HEK293 (cell line): Measurements from ENCODE around the gene CCNT2.

Experiments used
- CTCF ChIA-PET: fragments of 350-600 bp; formaldehyde crosslinking; extraction: SDS; loops from one replicate; lab custom pipeline; 2021; ENCODE audit warnings: antibody characterized with exemption; lab: Yijun Ruan, JAX
- POLR2A ChIA-PET: fragments of 300-600 bp; formaldehyde crosslinking; extraction: SDS; loops from one replicate; lab custom pipeline; 2020; ENCODE audit warnings: antibody characterized with exemption, inconsistent platforms; lab: Yijun Ruan, JAX
- H3K27ac ChIP-seq: fragments of 200-500 bp; sonication (Bioruptor generic); 2 replicates; pipeline ENCODE4 v1.5.1; 2014; ENCODE audit warnings: low read depth, low read length, control low read depth, inconsistent platforms; ENCODE audit errors: extremely low read depth
- H3K36me3 ChIP-seq, 2 experiments: fragments of 200-500 bp in 1 of 2; sonication (Bioruptor generic) in 1 of 2; 1 replicate in 1 of 2; 2 replicates in 1 of 2; pipeline ENCODE4 v1.5.1; 2014 to 2017; ENCODE audit warnings: inconsistent platforms in 2 of 2, low read length in 2 of 2; ENCODE audit not compliant: control insufficient read depth in 2 of 2, insufficient read depth in 1 of 2
- H3K4me1 ChIP-seq: fragments of 200-500 bp; sonication (Bioruptor generic); 2 replicates; pipeline ENCODE4 v1.5.1; 2014; ENCODE audit warnings: mild to moderate bottlenecking, low read length, inconsistent platforms; ENCODE audit not compliant: control insufficient read depth, insufficient read depth
- H3K4me3 ChIP-seq: 2 replicates; pipeline ENCODE4 v1.5.1; 2011; ENCODE audit warnings: low read depth, mild to moderate bottlenecking, control low read depth, low read length, moderate library complexity
- H3K9me3 ChIP-seq: fragments of 200-500 bp; sonication (Bioruptor generic); 2 replicates; pipeline ENCODE4 v1.5.1; 2014; ENCODE audit warnings: low read depth, low read length, inconsistent platforms; ENCODE audit not compliant: control insufficient read depth, insufficient read depth
- BCL11A ChIP-seq: fragments of 450-650 bp; formaldehyde crosslinking; IDR thresholded peaks from 2 replicates; pipeline ENCODE4 v1.5.1; 2016; ENCODE audit warnings: low read depth, missing biosample characterization, missing genetic modification characterization
- GLI4 ChIP-seq: fragments of 450-650 bp; formaldehyde crosslinking; IDR thresholded peaks from 2 replicates; pipeline ENCODE4 v1.5.1; 2016; ENCODE audit warnings: missing biosample characterization, missing genetic modification characterization
- SP7 ChIP-seq: fragments of 450-650 bp; formaldehyde crosslinking; IDR thresholded peaks from 2 replicates; pipeline ENCODE4 v1.5.1; 2016; ENCODE audit warnings: missing biosample characterization, missing genetic modification characterization
- TSHZ1 ChIP-seq: fragments of 450-650 bp; formaldehyde crosslinking; IDR thresholded peaks from 2 replicates; pipeline ENCODE4 v1.5.1; 2016; ENCODE audit warnings: missing biosample characterization, missing genetic modification characterization, borderline replicate concordance
- ZBTB6 ChIP-seq: fragments of 450-650 bp; formaldehyde crosslinking; IDR thresholded peaks from 2 replicates; pipeline ENCODE4 v1.5.1; 2017; ENCODE audit warnings: missing biosample characterization, missing genetic modification characterization
- ZEB2 ChIP-seq: fragments of 450-650 bp; formaldehyde crosslinking; IDR thresholded peaks from 2 replicates; pipeline ENCODE4 v1.5.1; 2016; ENCODE audit warnings: missing biosample characterization, missing genetic modification characterization
- ZFP69B ChIP-seq: fragments of 450-650 bp; formaldehyde crosslinking; IDR thresholded peaks from 2 replicates; pipeline ENCODE4 v1.5.1; 2016; ENCODE audit warnings: missing biosample characterization, missing genetic modification characterization
- ZIC2 ChIP-seq: fragments of 450-650 bp; formaldehyde crosslinking; IDR thresholded peaks from 2 replicates; pipeline ENCODE4 v1.5.1; 2016; ENCODE audit warnings: missing biosample characterization, missing genetic modification characterization
- ZNF140 ChIP-seq: fragments of 450-650 bp; formaldehyde crosslinking; IDR thresholded peaks from 2 replicates; pipeline ENCODE4 v1.5.1; 2016; ENCODE audit warnings: missing biosample characterization, missing genetic modification characterization
- ZNF146 ChIP-seq: fragments of 450-650 bp; formaldehyde crosslinking; IDR thresholded peaks from 2 replicates; pipeline ENCODE4 v1.5.1; 2016; ENCODE audit warnings: missing biosample characterization, missing genetic modification characterization
- ZNF184 ChIP-seq: fragments of 450-650 bp; IDR thresholded peaks from 2 replicates; pipeline ENCODE4 v1.5.1; 2018; ENCODE audit warnings: missing biosample characterization, mild to moderate bottlenecking, missing genetic modification characterization
- ZNF23 ChIP-seq: fragments of 450-650 bp; formaldehyde crosslinking; IDR thresholded peaks from 2 replicates; pipeline ENCODE4 v1.5.1; 2016; ENCODE audit warnings: missing biosample characterization, missing genetic modification characterization, borderline replicate concordance
- ZNF404 ChIP-seq: fragments of 450-650 bp; formaldehyde crosslinking; IDR thresholded peaks from 2 replicates; pipeline ENCODE4 v1.5.1; 2017; ENCODE audit warnings: missing biosample characterization, missing genetic modification characterization
- ZNF433 ChIP-seq: fragments of 450-650 bp; formaldehyde crosslinking; IDR thresholded peaks from 2 replicates; pipeline ENCODE4 v1.5.1; 2016; ENCODE audit warnings: missing biosample characterization, missing genetic modification characterization, low read depth
- ZNF513 ChIP-seq: fragments of 450-650 bp; IDR thresholded peaks from 2 replicates; pipeline ENCODE4 v1.5.1; 2018; ENCODE audit warnings: missing biosample characterization, missing genetic modification characterization
- ZNF544 ChIP-seq: fragments of 450-650 bp; formaldehyde crosslinking; IDR thresholded peaks from 2 replicates; pipeline ENCODE4 v1.5.0; 2017; ENCODE audit warnings: missing biosample characterization, missing genetic modification characterization
- ZNF645 ChIP-seq: fragments of 450-650 bp; formaldehyde crosslinking; IDR thresholded peaks from 2 replicates; pipeline ENCODE4; 2016; ENCODE audit warnings: missing biosample characterization, missing genetic modification characterization
- ZNF692 ChIP-seq: fragments of 450-650 bp; formaldehyde crosslinking; IDR thresholded peaks from 2 replicates; pipeline ENCODE4 v1.5.1; 2016; ENCODE audit warnings: missing biosample characterization, missing genetic modification characterization
- ZNF785 ChIP-seq: fragments of 450-650 bp; formaldehyde crosslinking; IDR thresholded peaks from 2 replicates; pipeline ENCODE4 v1.5.1; 2016; ENCODE audit warnings: missing biosample characterization, missing genetic modification characterization

CCNT2 gene

GRCh38 chr2:134934150-134934549, 15.5 kb downstream of the CCNT2 start:
- ChIA-PET CTCF (no interaction called here), POLR2A (no interaction called here)
- H3K36me3 ChIP-seq, result peaks cover 20 to 33% of the 10 kb centered on the region in 2 experiments

More at GRCh38 chr2:134934150-134934549, 15.5 kb downstream of the CCNT2 start:
- H3K4me3 ChIP-seq, result no peak overlapping the region
- H3K4me1 ChIP-seq, result peaks cover 3% of the 10 kb centered on the region
- no peaks in the 10 kb centered on the region for H3K9me3 ChIP-seq
- TF ChIP-seq ZBTB6 (tag by site-specific recombination) (no peak), ZNF404 (no peak), ZNF785 (tag by site-specific recombination) (no peak), SP7 (tag by site-specific recombination) (no peak), TSHZ1 (tag by site-specific recombination) (no peak), GLI4 (tag by site-specific recombination) (no peak), ZNF433 (no peak), ZIC2 (tag by site-specific recombination) (no peak), ZNF513 (no peak), ZNF140 (tag by site-specific recombination) (no peak), ZFP69B (tag by site-specific recombination) (no peak), ZNF146 (tag by site-specific recombination) (no peak), ZNF692 (tag by site-specific recombination) (no peak), ZEB2 (tag by site-specific recombination) (no peak), ZNF544 (tag by site-specific recombination) (no peak), ZNF184 (tag by site-specific recombination) (no peak), ZNF23 (tag by site-specific recombination) (no peak), ZNF645 (tag by site-specific recombination) (no peak), BCL11A (tag by site-specific recombination) (no peak)
- no peak overlapping the region for H3K27ac ChIP-seq
